Left cardiac atrium (tissue), 4 donors: Measurements from ENCODE around the gene POLR2E. TPM values are rescaled to one million over a fixed set of nuclear protein-coding genes. Genes with fewer than 3 reads are reported as not detected.

Source experiments
- ATAC-seq, 2 donors: fragments of 200-7000 bp; cut with Tn5 transposase; one replicate each; pipeline ENCODE4 v1.9.1; 2020; ENCODE audit warnings: mild to moderate bottlenecking in 2 of 2, moderate library complexity in 2 of 2
- DNase-seq: peaks from one replicate; pipeline ENCODE4 v3.0.0-alpha.2; 2020
- intact Hi-C, 2 donors: fragments of 100-400 bp; cut with DNase I; formaldehyde crosslinking; loops; one replicate each; pipeline versions ENCODE4 v1.14.1 to v1.15.1; 2022 to 2023
- total RNA-seq, 2 donors: library from RNA; stranded (reverse); fragmentation: NEBNext Ultra II Directional; extraction: Animal tissue kit (Norgen Biotek cat#: 25700); gene quantifications; one replicate each; pipeline ENCODE4 v1.2.1, GENCODE V29; 2021
- donor health status: DM: no; HTN: yes; CAD: no.
- donor health status: DM: no; HTN: yes; CAD: no; lungs with severe emphysema.
- donor health status: DM: yes; HTN: yes; CAD: no.
- donor health status: Dilated cardiomyopathy.

Gene POLR2E
- total RNA-seq, 2 donors from 2014 or later, result 142 to 143 TPM

DNA sequence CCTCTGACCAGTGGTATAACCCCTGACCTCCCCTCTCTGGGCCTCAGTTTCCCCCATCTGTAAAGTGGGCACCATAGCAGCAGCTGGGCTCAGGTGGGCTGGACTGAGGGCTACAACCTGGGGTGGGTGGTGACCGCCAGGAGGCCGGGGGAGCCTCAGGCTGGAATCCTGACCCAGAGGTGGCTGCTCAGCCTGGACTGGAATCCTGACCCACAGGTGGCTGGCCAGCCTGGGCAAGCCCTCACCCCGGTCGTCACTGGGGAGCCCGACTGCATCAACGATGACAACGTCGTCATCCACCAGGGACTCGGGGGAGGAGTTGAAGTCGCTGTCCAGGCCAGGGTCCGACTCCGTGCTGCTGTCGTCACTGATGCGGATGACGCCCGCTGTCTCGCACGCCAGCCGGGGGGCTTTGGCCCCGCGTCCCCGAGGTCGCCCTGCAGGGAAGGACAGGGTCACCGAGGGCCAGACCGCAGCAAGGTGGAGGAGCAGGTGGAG is 18.9 kb upstream of the POLR2E start:
- ATAC-seq (no peak), DNase-seq (no peak)
- intact Hi-C loops, result loop anchor here in 1 of 2 donors (5.0 kb wide), 1 partner anchor 78 kb away; no protein-coding TSS in a partner anchor

DNA sequence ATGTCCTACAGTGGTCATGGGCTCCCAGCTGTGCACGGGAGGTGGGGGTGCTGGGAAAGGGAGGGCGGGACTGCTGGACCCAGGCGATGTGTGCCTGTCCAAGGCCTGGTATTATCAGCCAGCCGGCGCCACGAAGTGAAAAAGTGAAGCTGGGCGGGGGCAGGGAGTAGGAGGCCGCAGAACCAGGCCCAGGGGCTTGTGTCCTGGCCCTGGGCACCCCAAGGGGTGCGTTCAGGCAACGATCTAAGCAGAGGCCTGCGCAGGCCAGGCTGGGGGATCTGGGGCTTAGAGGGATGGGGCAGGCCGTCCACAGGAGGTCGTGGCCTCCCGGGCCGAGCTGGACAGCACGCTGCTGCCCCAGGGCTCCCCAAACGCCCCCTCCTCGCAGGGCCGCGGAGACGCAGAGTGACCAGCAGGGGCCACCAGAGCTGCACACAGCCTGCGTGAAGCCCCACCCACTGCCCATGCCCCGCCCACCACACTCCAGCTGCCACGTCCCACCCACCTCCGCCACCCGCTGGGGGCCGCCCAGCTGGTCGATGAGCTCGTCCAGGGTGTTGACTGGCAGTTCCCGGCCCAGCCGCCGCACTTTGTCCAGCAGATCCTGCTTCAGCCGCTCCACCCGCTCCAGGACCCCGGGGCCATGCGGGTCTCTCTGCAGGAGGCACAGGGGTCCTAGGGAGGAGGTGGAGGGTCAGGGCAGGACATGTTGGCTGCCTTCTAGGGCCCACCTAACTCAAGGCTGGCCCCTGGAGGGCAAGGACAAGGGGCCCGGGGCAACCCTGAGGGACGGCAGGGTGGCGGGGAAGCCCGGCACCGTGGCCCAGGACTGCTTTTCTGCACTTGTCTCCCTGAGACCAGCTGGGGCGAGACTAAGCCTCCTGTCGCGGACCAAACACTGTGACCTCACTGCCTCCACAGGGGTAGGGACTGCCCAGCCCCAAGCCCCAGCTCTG is 18.1 kb upstream of the POLR2E start:
- peak; percentile 97 for DNase-seq
- intact Hi-C loops, result loop anchor here in 1 of 2 donors (5.0 kb wide), 1 partner anchor 79 kb away; no protein-coding TSS in a partner anchor

DNA sequence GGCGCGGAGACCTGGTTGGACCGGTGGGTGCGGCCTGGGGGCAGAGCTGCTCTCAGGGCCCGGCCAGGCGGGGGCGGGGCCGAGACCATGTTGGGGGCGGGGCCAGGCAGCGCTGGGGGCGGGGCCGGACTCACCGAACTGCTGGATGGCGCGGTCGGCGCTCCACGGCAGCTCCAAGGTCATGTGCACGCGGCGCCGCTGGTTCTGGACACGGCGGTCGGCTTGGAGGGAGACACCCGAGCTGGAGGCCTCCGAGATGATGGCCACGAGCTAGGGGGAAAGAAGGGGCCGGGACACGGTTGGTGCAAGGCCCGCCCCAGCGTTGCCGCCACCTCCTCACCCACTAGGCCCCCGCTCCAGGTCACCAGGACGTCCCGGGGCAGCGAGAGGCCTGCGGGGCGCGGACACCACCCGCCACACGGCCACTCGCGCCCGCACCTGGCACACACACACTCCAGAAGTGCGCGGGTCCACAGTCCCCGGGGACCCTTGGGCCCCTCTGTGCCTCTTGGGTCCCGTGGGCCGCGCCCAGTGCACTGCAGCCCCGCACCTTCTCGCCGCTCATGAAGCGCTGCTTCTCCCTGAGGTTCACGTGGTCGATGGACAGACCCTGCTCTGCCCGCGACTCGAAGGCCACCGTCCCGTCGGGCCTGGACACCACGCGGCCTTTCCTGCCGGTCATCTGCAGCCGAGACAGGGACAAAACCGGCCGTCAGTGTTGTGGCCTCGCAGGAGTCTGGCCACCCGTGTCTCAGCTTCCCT is 17.3 kb upstream of the POLR2E start:
- intact Hi-C loops, result loop anchor here in 1 of 2 donors (5.0 kb wide), 1 partner anchor 80 kb away; no protein-coding TSS in a partner anchor
- peak; percentile 42 to 50 for ATAC-seq
- DNase-seq, result no peak

More for the DNA sequence above, 18.1 kb upstream of the POLR2E start:
- ATAC-seq, result peak; percentile 89 to 93

DNA sequence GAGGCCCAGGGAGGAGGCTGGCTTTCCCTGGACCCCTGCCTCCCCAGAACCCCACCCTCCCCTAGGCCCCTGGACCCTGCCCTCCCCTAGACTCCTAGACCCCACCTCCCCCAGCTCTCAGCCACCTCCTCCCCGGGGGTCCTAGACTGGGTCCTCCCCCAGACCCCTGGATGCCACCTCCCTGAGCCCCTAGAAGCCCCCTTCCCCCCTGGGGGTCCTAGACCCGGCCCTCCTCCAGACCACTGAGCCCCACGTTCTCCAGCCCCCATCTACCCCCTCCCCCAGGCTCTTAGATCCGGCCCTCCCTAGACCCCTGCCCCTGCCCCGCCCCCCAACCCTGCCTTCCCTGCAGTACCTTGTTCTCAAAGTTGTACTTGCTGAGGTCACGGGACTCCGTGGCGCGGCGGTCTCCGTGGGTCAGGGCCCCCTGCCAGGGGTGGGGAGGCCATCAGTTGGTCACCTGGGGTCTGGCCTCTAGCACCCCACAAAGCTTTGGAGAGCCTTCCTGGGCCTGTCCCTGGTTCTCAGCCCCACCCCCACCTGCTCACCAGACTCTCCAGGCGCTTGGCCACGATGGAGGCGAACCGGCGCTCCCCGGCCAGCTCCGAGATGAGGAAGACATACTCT is 16.6 kb upstream of the POLR2E start:
- DNase-seq (no peak), ATAC-seq (no peak)
- intact Hi-C loops, result loop anchor here in 1 of 2 donors (5.0 kb wide), 1 partner anchor 81 kb away; no protein-coding TSS in a partner anchor

DNA sequence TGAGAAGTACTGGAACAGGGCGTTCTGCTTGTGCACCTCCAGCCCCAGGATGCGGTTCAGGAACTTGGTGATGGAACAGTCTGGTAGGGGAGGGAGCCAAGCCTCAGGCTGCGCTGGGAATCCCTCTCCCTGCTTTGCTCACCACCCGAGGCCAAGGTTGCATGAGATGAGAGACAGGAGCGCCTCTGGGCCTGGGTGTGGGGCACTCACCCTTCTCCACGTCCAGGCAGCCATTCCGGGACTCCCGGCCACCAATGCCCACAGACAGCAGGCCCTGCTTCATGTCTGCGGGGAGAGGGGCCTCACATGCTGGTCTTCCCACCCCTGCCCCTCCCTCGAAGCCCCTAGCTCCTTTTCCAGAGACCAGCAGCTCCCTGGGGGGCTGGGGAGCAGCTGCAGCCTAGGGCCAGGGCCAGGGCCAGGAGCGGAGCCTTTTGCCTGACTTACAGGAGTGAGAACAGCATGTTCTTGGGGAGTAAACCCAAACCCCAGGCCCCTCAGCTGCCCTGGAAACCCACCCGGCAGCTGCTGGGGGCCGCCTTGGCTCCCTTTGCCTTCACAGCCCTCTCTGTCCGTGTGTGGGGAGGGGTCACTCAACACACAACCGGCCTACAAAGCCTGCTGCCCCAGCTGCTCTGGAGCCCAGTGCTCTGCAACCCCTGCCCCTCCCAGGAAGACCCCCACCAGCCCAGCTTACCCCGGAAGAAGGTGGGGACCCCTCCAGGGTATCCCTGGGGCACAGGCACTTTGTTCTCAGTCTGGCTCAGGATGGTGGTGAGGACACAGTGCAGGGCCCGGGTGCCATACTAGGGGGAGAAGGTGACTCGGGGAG is 15.8 kb upstream of the POLR2E start:
- no peak for ATAC-seq
- intact Hi-C loops, result loop anchor here in 1 of 2 donors (5.0 kb wide), 1 partner anchor 81 kb away; no protein-coding TSS in a partner anchor
- DNase-seq, result no peak

DNA sequence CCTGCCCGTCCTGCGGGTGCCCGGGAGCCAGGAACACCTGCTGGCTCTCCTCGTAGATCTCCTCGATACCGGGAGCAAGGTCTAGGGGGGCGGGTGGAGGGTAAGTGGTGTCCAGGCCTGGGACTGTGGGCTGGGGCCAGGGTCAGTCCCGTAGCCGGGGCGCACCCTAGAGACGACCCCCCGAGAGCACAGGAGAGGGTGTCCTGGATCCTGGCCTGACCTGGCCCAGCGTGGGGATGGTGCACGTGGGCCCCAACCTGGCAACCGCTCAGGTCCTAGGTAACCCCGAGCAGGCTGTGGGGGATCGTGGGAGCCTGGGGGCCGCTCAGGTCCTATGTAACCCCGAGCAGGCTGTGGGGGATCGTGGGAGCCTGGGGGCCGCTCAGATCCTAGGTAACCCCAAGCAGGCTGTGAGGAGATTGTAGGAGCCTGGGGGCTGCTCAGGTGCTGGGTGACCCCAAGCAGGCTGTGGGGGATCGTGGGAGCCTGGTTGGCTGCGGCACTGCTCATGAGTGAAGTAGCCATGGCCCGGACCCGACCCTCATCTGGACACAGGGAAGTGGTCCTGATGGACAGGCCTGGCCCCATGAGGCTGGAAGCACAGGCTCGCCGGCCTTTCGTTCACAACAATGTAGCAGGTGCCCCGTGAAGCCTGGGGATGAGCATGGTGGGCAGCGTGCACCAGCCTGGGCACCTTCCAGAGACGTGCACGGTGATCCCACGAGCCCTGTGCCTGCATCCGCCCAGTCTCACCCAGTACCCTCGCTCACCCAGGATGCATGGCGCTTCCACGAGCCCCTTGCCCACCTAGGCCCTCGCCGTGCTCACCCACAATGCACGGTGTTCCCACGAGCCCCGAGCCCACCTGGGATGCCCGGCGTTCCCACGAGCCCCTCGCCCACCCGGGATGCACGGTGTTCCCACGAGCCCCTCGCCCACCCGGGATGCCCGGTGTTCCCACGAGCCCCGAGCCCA is 14.8 kb upstream of the POLR2E start:
- no peak for DNase-seq
- ATAC-seq, result no peak
- intact Hi-C loops, result loop anchor here in 1 of 2 donors (5.0 kb wide), 1 partner anchor 82 kb away; no protein-coding TSS in a partner anchor

DNA sequence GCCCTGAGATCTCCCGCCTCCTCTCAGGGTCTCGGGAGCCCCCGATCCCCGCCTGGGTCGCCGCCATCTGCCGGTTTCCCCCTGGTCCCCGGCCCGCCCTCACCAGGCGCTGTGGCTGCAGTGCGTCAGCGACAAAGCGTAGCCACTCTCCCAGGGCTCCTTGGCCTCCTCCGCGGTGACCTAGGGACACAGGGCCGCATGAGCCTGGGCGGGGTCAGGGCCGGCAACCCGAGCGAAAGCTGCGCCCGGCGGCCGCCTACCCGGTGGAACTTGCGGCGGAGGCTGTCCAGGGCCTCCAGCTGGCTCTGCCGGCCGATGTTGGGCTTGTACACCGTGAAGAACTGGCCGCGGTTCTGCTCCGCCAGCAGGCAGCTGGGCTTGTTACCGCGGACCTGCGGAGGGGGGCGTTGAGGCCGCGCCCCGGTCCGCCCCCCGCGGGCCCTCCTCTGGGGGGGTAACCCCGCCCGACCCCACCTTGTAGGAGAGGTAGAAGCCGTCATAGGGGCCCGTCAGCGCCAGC is 13.9 kb upstream of the POLR2E start:
- intact Hi-C loops, result no loop called here
- no peak for DNase-seq
- no peak for ATAC-seq

DNA sequence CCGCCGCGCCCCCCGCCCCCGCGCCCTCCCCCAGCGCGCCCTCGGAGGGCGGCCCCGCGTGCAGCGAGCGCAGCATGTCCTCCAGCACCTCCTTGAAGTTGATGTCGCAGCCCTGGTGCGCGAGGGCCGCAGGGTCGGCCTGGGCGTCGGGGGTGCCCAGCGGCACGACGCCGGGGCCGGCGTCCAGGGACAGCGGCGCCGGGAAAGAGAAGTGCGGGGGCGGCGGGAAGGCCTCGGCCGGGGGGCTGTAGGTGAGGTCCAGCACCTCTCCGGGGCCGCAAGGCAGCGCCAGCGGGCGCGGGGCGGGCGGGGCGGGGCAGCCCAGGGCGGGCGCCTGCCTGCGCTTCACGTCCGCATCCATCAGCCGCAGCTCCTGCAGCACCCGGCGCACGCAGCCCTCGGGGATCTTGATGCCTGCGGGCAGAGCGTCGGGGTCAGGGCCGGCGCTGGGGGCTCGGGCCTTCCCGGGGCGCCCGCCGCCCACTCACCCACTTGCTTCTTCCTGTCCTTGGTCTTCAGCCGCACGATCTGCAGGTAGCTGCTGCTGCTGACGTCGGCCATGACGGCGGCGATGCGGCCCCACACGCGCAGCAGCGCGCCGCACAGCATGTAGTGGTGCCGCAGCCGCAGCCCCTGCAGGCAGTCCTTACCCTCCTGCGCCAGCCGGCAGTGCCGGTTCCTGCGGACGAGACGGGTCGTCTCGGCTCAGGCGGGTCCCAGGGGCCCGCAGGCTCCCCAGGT is 13.3 kb upstream of the POLR2E start:
- DNase-seq, result no peak
- intact Hi-C loops, result no loop called here
- no peak for ATAC-seq

DNA sequence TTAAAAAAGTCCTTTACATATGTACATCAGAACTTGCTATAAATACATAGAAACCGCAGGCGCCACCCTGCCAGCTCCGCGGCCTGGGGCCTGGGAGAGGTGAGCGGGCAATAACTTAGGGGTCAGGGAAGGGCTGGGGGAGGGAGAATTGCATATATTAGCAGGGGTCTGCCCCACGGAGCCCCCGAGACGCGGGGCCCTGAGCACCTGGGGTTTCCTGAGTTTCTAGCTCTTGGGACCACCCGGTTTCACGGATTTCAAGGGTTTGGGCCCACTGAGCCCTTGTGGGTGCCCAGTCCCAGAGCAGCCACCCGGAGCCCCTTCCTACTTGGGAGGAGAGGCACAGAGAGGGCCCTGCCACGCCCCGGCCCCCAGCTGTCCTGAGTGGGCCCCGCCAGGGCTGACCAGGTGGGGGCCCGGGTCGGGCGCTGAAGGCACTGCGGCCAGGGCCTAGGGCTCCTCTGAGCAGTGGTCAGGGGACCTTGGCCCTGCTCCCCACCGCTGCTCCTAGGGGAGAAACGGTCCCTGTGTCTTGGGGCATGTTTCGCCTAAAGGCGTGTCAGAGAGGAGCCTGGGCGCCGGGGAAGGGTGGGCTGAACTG is 12.6 kb upstream of the POLR2E start:
- intact Hi-C loops, result no loop called here
- DNase-seq, result no peak

DNA sequence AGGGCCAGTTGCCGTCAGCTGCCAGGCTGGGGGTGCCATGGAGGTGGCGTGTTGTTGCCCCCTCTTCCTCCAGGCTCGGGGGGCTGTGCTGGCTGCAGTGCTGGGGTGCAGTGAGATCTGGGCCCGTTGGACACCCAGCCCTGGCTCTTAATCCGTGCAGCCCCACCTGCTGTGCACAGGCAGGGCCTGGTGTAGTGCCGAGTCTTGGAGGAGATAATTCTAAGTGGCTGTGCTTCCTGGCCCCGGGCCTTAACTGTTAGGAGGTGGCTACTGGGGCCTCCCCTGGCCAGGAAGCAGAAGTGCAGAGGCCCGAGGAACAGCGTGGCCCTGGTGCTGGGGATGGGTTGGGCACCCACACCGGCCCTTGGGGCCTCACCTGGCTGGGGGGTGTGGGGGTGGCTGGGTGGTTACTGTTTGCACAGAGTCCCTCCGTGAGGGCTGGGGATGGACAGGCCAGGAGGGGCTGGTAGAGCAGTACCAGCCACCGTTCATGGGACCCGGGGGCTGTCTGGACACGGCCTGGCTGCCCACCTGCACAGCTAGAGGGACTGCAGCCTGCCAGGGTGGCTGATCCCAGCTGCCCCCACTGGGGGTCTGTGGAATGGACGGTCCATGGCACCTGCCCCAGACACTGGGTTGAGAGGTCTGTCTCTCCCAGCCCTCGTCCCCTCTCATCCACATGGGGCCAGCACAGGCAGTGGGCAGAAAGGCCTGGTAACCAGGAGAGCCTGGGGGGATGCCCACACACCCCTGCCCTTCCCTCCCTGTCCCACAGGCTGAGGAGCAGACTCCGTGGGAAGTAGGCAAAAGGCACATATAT is 11.9 kb upstream of the POLR2E start:
- ATAC-seq, result no peak
- no peak for DNase-seq
- intact Hi-C loops, result no loop called here

More for the DNA sequence above, 12.6 kb upstream of the POLR2E start:
- no peak for ATAC-seq

DNA sequence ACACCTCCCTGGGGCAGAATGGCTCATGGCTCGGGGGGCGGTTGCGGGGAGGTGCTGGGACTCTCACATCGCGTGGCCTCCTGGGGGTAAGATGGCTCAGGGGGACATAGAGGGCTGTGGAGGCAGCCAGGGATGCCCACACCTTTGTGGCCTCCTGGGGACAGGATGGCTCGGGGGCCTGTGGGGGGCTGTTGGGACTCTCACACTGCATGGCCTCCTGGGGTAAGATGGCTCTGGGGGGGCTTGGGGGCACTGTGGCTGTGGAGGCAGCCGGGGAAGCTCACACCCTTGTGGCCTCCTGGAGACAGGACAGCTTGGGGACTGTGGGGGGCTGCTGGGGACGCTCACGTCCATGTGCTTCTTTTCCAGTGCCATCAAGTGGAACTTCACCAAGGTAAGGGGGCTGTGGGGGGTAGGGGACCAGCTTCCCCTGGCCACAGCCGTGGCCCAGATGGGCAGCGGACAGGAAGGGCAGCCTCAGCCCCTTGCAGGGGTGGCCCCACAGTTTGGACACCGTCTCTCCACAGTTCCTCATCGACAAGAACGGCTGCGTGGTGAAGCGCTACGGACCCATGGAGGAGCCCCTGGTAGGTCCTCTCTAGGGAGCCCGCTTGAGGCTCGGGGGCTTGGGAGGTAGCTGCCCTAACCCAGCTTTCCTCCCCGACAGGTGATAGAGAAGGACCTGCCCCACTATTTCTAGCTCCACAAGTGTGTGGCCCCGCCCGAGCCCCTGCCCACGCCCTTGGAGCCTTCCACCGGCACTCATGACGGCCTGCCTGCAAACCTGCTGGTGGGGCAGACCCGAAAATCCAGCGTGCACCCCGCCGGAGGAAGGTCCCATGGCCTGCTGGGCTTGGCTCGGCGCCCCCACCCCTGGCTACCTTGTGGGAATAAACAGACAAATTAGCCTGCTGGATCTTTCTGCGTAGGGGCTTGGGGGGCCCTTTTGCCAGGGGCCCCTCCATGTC is 11.0 kb upstream of the POLR2E start:
- no peak for DNase-seq
- intact Hi-C loops, result no loop called here
- ATAC-seq, result no peak

DNA sequence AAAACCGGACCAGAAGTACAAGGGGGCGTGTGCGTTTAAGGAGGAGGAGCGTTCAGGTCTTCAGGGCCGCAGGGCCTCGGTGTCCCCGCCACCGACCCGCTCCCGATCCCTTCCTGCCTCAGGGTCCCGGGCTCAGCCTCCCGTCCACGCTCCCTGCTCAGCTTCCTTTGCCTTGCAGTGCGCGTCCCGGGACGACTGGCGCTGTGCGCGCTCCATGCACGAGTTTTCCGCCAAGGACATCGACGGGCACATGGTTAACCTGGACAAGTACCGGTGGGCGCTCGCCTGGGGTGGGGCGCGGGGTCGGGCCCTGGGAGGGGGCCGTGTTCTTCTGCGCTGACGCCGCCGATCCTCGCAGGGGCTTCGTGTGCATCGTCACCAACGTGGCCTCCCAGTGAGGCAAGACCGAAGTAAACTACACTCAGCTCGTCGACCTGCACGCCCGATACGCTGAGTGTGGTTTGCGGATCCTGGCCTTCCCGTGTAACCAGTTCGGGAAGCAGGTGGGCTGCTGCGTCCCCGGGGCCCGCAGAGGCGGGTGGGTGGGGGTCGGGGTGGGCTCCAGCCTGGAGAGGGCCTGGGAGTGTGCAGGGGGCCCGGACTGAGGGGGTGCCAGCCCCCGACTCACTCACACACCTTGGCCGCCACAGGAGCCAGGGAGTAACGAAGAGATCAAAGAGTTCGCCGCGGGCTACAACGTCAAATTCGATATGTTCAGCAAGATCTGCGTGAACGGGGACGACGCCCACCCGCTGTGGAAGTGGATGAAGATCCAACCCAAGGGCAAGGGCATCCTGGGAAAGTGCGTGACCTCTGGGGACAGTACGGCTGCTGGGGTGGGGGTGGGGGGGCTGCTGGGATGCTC is 10.1 kb upstream of the POLR2E start:
- no peak for DNase-seq
- intact Hi-C loops, result no loop called here
- ATAC-seq, result no peak
